Trophoblast cell (in vitro differentiated cells and primary cell): ENCODE data around the gene RNF103.

ENCODE experiments used
- DNase-seq, 2 donors: peaks; one replicate each; pipeline ENCODE4 v3.0.0-alpha.2; 2016
- H2AFZ ChIP-seq: 2 replicates; pipeline ENCODE4 v1.6.1; 2013; ENCODE audit warnings: low read length, moderate library complexity, mild to moderate bottlenecking; ENCODE audit not compliant: insufficient read depth, poor library complexity
- H2AK5ac ChIP-seq: 2 replicates; pipeline ENCODE4 v1.6.1; 2013; ENCODE audit warnings: mild to moderate bottlenecking, low read length
- H2BK120ac ChIP-seq: 2 replicates; pipeline ENCODE4 v1.6.1; 2013; ENCODE audit warnings: low read length, mild to moderate bottlenecking, moderate library complexity; ENCODE audit not compliant: insufficient read depth, poor library complexity
- H2BK12ac ChIP-seq: 2 replicates; pipeline ENCODE4 v1.6.1; 2013; ENCODE audit warnings: mild to moderate bottlenecking, low read length, moderate library complexity
- H2BK5ac ChIP-seq: 2 replicates; pipeline ENCODE4 v1.6.1; 2013; ENCODE audit warnings: low read length, low read depth, moderate library complexity, mild to moderate bottlenecking; ENCODE audit not compliant: poor library complexity
- H3K14ac ChIP-seq: 2 replicates; pipeline ENCODE4 v1.6.1; 2013; ENCODE audit warnings: mild to moderate bottlenecking, low read length
- H3K18ac ChIP-seq: 2 replicates; pipeline ENCODE4 v1.6.1; 2013; ENCODE audit warnings: mild to moderate bottlenecking, low read length
- H3K23ac ChIP-seq: 2 replicates; pipeline ENCODE4 v1.6.1; 2013; ENCODE audit warnings: low read length
- H3K27ac ChIP-seq: 2 replicates; pipeline ENCODE4 v1.5.1; 2013; ENCODE audit warnings: low read depth, mild to moderate bottlenecking, inconsistent platforms, low read length, moderate library complexity
- H3K27me3 ChIP-seq: 2 replicates; pipeline ENCODE4 v1.6.1; 2013; ENCODE audit warnings: inconsistent platforms, mild to moderate bottlenecking, low read length, moderate library complexity; ENCODE audit not compliant: insufficient read depth
- H3K36me3 ChIP-seq, 2 experiments: 1 replicate in 1 of 2; 2 replicates in 1 of 2; pipeline ENCODE4 v1.6.1; 2013; ENCODE audit warnings: low read length in 2 of 2, mild to moderate bottlenecking in 2 of 2, moderate library complexity in 1 of 2; ENCODE audit not compliant: insufficient read depth in 2 of 2, control insufficient read depth in 1 of 2
- H3K4ac ChIP-seq: 2 replicates; pipeline ENCODE4 v1.6.1; 2013; ENCODE audit warnings: low read depth, mild to moderate bottlenecking, low read length, moderate library complexity
- H3K4me1 ChIP-seq, 2 experiments: 1 replicate in 1 of 2; 2 replicates in 1 of 2; pipeline ENCODE4 v1.6.1; 2013; ENCODE audit warnings: low read length in 2 of 2, mild to moderate bottlenecking in 2 of 2, moderate library complexity in 1 of 2; ENCODE audit not compliant: insufficient read depth in 2 of 2, control insufficient read depth in 1 of 2
- H3K4me2 ChIP-seq: 2 replicates; pipeline ENCODE4 v1.6.1; 2013; ENCODE audit warnings: inconsistent platforms, mild to moderate bottlenecking, low read length, moderate library complexity
- H3K4me3 ChIP-seq: 2 replicates; pipeline ENCODE4 v1.5.1; 2013; ENCODE audit warnings: mild to moderate bottlenecking, low read depth, low read length, inconsistent platforms
- H3K79me1 ChIP-seq: one replicate; pipeline ENCODE4 v1.6.1; 2013; ENCODE audit warnings: low read length
- H3K79me2 ChIP-seq: 2 replicates; pipeline ENCODE4 v1.6.1; 2013; ENCODE audit warnings: low read length, mild to moderate bottlenecking; ENCODE audit not compliant: control insufficient read depth, insufficient read depth, poor library complexity
- H3K9ac ChIP-seq: 2 replicates; pipeline ENCODE4 v1.6.1; 2013; ENCODE audit warnings: mild to moderate bottlenecking, low read length
- H3K9me3 ChIP-seq: 2 replicates; pipeline ENCODE4 v1.6.1; 2013; ENCODE audit warnings: low read depth, mild to moderate bottlenecking, control low read depth, inconsistent platforms, low read length; ENCODE audit not compliant: insufficient read depth
- H4K12ac ChIP-seq: 2 replicates; pipeline ENCODE4 v1.6.1; 2013; ENCODE audit warnings: low read depth, mild to moderate bottlenecking, low read length, moderate library complexity
- H4K8ac ChIP-seq: 2 replicates; pipeline ENCODE4 v1.6.1; 2013; ENCODE audit warnings: low read depth, mild to moderate bottlenecking, low read length, moderate library complexity
- H4K91ac ChIP-seq: one replicate; pipeline ENCODE4 v1.6.1; 2013; ENCODE audit warnings: low read depth, mild to moderate bottlenecking, low read length, moderate library complexity
- WGBS: extraction: QIAGEN DNeasy Blood & Tissue Kit; methylation state at CpG from one replicate; pipeline ENCODE4 v1.1.7; 2013; ENCODE audit warnings: missing lambda C conversion rate; ENCODE audit not compliant: insufficient read length, insufficient coverage; ENCODE audit errors: extremely low coverage; 5-methylcytosine and 5-hydroxymethylcytosine counted together

RNF103 gene

GRCh38 chr2:86625096-86625495, 1.4 kb upstream of the RNF103 start:
- H3K18ac ChIP-seq = no peak overlapping the region
- no peak overlapping the region for H2BK5ac ChIP-seq
- no peak overlapping the region for H4K8ac ChIP-seq
- no peak overlapping the region for H3K4me3 ChIP-seq
- no peak overlapping the region for H4K91ac ChIP-seq
- H3K36me3 ChIP-seq = no peaks in the 10 kb centered on the region
- no peak overlapping the region for H4K12ac ChIP-seq
- H3K23ac ChIP-seq = no peak overlapping the region
- H3K79me2 ChIP-seq = peaks cover 6% of the 10 kb centered on the region
- no peak overlapping the region for H2AK5ac ChIP-seq
- no peaks in the 10 kb centered on the region for H3K9me3 ChIP-seq
- no peak overlapping the region for H2BK12ac ChIP-seq
- no peak overlapping the region for H2BK120ac ChIP-seq
- H3K27me3 ChIP-seq = no peaks in the 10 kb centered on the region
- H3K27ac ChIP-seq = no peak overlapping the region
- no peak overlapping the region for H3K4ac ChIP-seq
- H3K9ac ChIP-seq = no peak overlapping the region
- no peak for DNase-seq
- H2AFZ ChIP-seq = no peak overlapping the region
- no peak overlapping the region for H3K14ac ChIP-seq
- H3K79me1 ChIP-seq = peaks cover 11% of the 10 kb centered on the region
- peaks cover 2 to 5% of the 10 kb centered on the region in 2 experiments for H3K4me1 ChIP-seq
- no CpG with 5 or more reads among the region's 4 CpGs for WGBS
- H3K4me2 ChIP-seq = no peak overlapping the region

GRCh38 chr2:86624267-86624547, 542 bp upstream of the RNF103 start:
- peak overlapping the region; percentile 32 for H2AFZ ChIP-seq
- peak overlapping the region; percentile 76 for H4K91ac ChIP-seq
- H2BK5ac ChIP-seq = no peak overlapping the region
- H3K36me3 ChIP-seq = no peaks in the 10 kb centered on the region
- H2BK120ac ChIP-seq = peak overlapping the region; percentile 69
- peak overlapping the region; percentile 75 for H3K14ac ChIP-seq
- peak overlapping the region; percentile 99 for H3K4me2 ChIP-seq
- no peak overlapping the region for H3K9ac ChIP-seq
- peaks cover 6% of the 10 kb centered on the region for H3K79me2 ChIP-seq
- no peak for DNase-seq
- peak overlapping the region; percentile 93 for H4K8ac ChIP-seq
- no peak overlapping the region for H3K4me3 ChIP-seq
- H3K18ac ChIP-seq = no peak overlapping the region
- H4K12ac ChIP-seq = peak overlapping the region; percentile 72
- H3K4me1 ChIP-seq = peaks cover 2 to 5% of the 10 kb centered on the region in 2 experiments
- no peaks in the 10 kb centered on the region for H3K9me3 ChIP-seq
- no peaks in the 10 kb centered on the region for H3K27me3 ChIP-seq
- H3K4ac ChIP-seq = no peak overlapping the region
- no peak overlapping the region for H3K23ac ChIP-seq
- H3K27ac ChIP-seq = no peak overlapping the region
- WGBS = no CpG with 5 or more reads among the region's 6 CpGs
- no peak overlapping the region for H2AK5ac ChIP-seq
- no peak overlapping the region for H2BK12ac ChIP-seq
- H3K79me1 ChIP-seq = peaks cover 11% of the 10 kb centered on the region

- Histone ChIP-seq H2BK120ac (peak overlapping the region; percentile 63), H4K12ac (peak overlapping the region; percentile 76), H2BK12ac (no peak overlapping the region), H3K9me3 (no peaks in the 10 kb centered on the region), H3K4me1 (peaks cover 2 to 5% of the 10 kb centered on the region in 2 experiments), H3K4me3 (peak overlapping the region; percentile 96), H2AFZ (peak overlapping the region; percentile 80), H4K91ac (peak overlapping the region; percentile 75), H3K14ac (peak overlapping the region; percentile 94), H3K79me1 (peaks cover 11% of the 10 kb centered on the region), H3K18ac (peak overlapping the region; percentile 96), H3K27me3 (no peaks in the 10 kb centered on the region), H3K23ac (no peak overlapping the region), H2AK5ac (no peak overlapping the region), H4K8ac (peak overlapping the region; percentile 82), H3K36me3 (no peaks in the 10 kb centered on the region), H2BK5ac (peak overlapping the region; percentile 86), H3K79me2 (peaks cover 6% of the 10 kb centered on the region), H3K4me2 (peak overlapping the region; percentile 99), H3K9ac (peak overlapping the region; percentile 97), H3K4ac (peak overlapping the region; percentile 19), H3K27ac (peak overlapping the region; percentile 98)
- DNase-seq = peak in 1 of 2 donors; percentile 74
- WGBS = no CpG with 5 or more reads among the region's 56 CpGs
Observed at GRCh38 chr2:86623043-86623493, 597 bp downstream of the RNF103 start.

GRCh38 chr2:86622519-86623042, 1.1 kb downstream of the RNF103 start:
- no peaks in the 10 kb centered on the region for H3K27me3 ChIP-seq
- peak overlapping the region; percentile 94 for H3K14ac ChIP-seq
- H3K9ac ChIP-seq = peak overlapping the region; percentile 97
- peak overlapping the region; percentile 86 for H2BK5ac ChIP-seq
- peak overlapping the region; percentile 22 for H3K4ac ChIP-seq
- peak overlapping the region; percentile 80 for H2AFZ ChIP-seq
- peak; percentile 19 to 27 for DNase-seq
- no CpG with 5 or more reads among the region's 29 CpGs for WGBS
- H4K8ac ChIP-seq = peak overlapping the region; percentile 33
- H3K27ac ChIP-seq = peak overlapping the region; percentile 98
- H3K79me1 ChIP-seq = peaks cover 11% of the 10 kb centered on the region
- peaks cover 2 to 3% of the 10 kb centered on the region in 2 experiments for H3K36me3 ChIP-seq
- H3K9me3 ChIP-seq = no peaks in the 10 kb centered on the region
- H2BK12ac ChIP-seq = no peak overlapping the region
- peak overlapping the region; percentile 76 for H4K12ac ChIP-seq
- H2AK5ac ChIP-seq = peak overlapping the region; percentile 22
- H3K4me2 ChIP-seq = peak overlapping the region; percentile 99
- H2BK120ac ChIP-seq = peak overlapping the region; percentile 3
- H3K23ac ChIP-seq = no peak overlapping the region
- peak overlapping the region; percentile 75 for H4K91ac ChIP-seq
- peaks cover 6% of the 10 kb centered on the region for H3K79me2 ChIP-seq
- H3K4me3 ChIP-seq = peak overlapping the region; percentile 96
- peak overlapping the region; percentile 74 for H3K18ac ChIP-seq
- peaks cover 2 to 5% of the 10 kb centered on the region in 2 experiments for H3K4me1 ChIP-seq
